ENCODE data around the gene THAP4.

- TF ChIP-seq CTCF (IDR thresholded peaks at IDR 0.05): no peak
- TF ChIP-seq POLR2A (IDR thresholded peaks at IDR 0.05): no peak
- no peak for TF ChIP-seq POLR2AphosphoS5 (IDR thresholded peaks at IDR 0.05)
These were observed 85.4 kb downstream of the THAP4 start for GRCh38 chr2:241551599-241551997.

Measured in breast epithelium (tissue), 3 donors.